HG02938 (cell line): Measurements from ENCODE around the gene MEFV.
"Not testable (repeated sequence)": the region's sequence is repeated elsewhere in the genome, so short reads cannot be mapped to it uniquely, and the experiment has no call there.

ENCODE experiments used
- ATAC-seq: cut with Tn5 transposase; IDR thresholded peaks from one replicate; pipeline ENCODE4 v1.9.1; 2021; ENCODE audit warnings: mild to moderate bottlenecking, moderate library complexity; ENCODE audit not compliant: unreplicated experiment

MEFV gene

GRCh38 chr16:3256146-3256865 is at the start of gene MEFV:
Gene MEFV, minus strand, starts transcription at chr16:3256633. Its CDS starts 46 bp downstream, at chr16:3256587.
- no peak for ATAC-seq

- no peak for ATAC-seq
Measured at GRCh38 chr16:3306078-3306477, 49.6 kb upstream of the MEFV start.

GRCh38 chr16:3305109-3306068 is 49.0 kb upstream of the MEFV start, which contains the start of the genes TIGD7 and ZNF75A:
Gene TIGD7, minus strand, starts transcription at chr16:3305430. Its CDS starts 4,816 bp downstream, at chr16:3300614.
Gene ZNF75A, plus strand, starts transcription at chr16:3305497. Its CDS starts 2,932 bp downstream, at chr16:3308429.
- peak; percentile 95 for ATAC-seq

DNA sequence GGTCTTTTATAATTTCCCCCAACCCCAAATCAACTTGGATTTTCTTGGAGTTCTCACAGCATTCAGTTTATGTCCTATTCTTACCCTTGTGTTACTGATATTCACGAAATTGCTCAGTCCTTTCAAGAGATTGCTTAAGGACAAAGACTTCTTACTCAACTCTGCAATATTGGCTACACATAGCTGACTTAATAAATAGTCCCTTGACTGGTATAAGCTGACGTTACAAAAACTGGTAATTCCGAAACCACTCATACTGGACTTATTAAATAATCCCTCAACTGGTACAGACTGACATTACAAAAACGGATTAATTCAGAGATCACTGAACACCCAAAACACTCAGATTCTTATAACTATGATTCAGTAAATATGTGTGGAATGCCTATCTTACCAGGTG is 47.9 kb upstream of the MEFV start:
- no peak for ATAC-seq

- no peak for ATAC-seq
Measured at GRCh38 chr16:3295783-3296182, 39.4 kb upstream of the MEFV start.

- ATAC-seq: no peak
Measured at GRCh38 chr16:3295209-3295608, 38.8 kb upstream of the MEFV start.

GRCh38 chr16:3292604-3293003 is 36.2 kb upstream of the MEFV start:
- ATAC-seq: no peak

DNA sequence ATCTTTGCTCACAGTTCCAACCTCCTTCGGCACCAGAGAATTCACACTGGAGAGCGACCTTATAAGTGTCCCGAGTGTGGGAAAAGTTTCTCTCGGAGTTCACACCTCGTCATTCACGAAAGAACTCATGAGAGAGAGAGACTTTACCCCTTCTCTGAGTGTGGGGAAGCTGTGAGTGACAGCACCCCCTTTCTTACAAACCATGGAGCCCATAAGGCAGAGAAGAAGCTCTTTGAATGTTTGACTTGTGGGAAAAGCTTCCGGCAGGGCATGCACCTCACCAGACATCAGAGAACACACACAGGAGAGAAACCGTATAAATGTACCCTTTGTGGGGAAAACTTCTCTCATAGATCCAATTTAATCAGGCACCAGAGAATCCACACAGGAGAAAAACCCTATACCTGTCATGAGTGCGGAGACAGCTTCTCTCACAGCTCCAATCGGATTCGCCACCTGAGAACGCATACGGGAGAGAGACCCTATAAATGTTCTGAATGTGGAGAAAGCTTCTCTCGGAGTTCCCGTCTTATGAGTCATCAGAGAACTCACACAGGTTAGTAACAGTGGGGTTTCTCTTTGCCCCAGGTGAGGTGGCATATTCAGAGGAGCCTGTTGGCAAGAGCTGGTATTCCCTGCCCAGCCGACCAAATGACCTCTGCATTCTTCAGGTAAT is 33.7 kb upstream of the MEFV start:
- no peak for ATAC-seq

DNA sequence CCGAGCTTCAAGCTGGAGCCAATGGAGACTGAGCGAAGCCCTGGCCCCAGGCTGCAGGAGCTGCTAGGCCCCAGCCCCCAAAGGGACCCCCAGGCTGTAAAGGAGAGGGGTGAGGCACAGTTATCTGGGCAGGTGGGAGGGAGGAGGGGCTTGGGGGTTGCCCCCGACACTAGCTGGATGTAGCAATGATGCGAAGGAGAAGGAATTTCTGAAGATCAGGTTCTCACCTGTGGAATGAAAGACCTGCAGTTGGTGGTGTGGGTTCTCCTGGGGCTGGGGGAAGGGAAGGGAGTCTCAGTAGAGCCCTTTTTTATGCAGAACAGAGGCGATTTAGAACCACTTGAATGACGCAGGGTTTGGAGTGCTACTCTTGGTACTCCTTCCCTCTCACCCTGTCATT is 28.7 kb upstream of the MEFV start:
- no peak for ATAC-seq

DNA sequence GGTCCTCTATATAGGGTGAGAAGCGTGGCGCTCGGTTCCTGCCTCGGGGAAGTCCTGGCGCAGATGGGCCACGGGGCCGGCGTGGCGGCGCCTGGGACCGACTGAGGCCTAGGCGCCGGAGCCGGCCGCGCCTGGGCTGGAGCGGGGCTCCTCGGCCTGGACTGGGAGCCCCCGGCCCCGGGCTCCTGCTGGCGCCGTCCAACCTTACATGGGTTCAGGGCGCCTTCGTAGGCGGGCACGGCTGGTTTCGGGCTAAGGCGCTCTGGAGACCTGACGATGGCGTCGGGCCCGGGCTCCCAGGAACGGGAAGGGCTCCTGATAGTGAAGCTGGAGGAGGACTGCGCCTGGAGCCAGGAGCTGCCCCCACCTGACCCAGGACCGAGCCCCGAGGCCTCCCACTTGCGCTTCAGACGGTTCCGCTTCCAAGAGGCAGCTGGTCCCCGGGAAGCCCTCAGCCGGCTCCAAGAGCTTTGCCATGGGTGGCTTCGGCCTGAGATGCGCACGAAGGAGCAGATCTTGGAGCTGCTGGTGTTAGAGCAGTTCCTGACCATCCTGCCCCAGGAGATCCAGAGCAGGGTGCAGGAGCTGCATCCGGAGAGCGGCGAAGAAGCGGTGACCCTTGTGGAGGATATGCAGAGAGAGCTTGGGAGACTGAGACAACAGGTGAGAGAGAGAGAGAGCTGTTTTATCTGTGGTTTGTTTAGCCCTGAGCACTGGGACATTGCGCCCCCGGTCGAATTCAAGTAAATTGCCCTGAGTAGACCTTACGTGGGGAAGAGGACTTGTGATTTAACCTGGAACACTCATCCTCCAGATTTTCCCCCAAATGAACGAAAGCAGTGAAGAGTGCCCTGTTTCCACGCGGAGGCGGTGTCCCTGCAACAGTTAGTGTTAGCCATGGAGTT is 27.4 kb upstream of the MEFV start:
- no peak for ATAC-seq

- ATAC-seq: peak; percentile 86
Measured at GRCh38 chr16:3282730-3283542, 26.5 kb upstream of the MEFV start, which contains the start of gene ZNF263. Gene ZNF263, plus strand, starts transcription at chr16:3283491. Its CDS starts 328 bp downstream, at chr16:3283819.

DNA sequence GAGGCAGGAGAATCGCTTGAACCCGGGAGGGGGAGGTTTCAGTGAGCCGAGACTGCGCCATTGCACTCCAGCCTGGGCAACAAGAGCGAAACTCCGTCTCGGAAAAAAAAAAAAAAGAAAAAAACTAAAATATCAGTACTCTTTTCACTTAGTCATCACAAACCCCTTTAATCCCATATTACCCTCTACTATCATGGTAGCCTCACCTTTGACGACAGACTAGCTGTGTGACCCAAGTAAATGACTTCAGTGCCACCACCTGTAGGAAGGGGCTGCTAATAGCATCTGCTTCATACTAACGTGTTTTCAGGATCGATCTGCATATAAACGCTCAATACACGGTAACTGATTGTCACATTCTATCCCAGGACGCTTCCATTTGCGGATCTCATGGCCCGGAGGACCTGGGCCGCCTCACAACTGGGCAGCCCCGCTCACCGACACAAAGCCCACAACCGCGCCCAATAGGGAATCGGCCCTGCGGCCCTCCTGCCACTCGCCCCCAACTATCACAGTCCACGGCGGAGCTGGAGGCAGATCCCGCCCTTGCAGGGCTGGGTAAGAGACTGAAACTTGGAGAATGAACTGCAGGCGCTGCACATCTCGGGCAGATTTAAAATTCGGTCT is 25.8 kb upstream of the MEFV start:
- peak; percentile 40 for ATAC-seq

- no peak for ATAC-seq
Measured at GRCh38 chr16:3281222-3281820, 24.9 kb upstream of the MEFV start.

GRCh38 chr16:3276679-3277078 is 20.2 kb upstream of the MEFV start:
- no peak for ATAC-seq

DNA sequence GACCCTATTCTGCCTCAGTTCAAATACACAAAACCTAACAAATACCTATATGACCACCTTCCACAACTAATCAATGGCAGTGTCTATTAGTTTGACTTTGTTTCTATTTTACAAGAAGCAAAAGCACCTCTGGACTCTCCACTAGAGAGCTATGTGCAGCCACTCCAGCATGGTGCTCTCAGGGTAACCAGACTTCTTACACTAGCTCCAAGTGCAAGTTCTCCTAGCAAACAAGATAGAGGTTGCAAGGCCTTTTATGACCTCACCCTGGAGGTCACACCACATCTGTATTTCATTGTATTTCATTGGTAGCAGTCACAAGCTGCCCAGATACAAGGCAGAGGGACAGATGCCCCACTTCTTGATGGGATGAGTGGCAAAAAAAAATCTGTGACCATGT is 18.5 kb upstream of the MEFV start:
- no peak for ATAC-seq

DNA sequence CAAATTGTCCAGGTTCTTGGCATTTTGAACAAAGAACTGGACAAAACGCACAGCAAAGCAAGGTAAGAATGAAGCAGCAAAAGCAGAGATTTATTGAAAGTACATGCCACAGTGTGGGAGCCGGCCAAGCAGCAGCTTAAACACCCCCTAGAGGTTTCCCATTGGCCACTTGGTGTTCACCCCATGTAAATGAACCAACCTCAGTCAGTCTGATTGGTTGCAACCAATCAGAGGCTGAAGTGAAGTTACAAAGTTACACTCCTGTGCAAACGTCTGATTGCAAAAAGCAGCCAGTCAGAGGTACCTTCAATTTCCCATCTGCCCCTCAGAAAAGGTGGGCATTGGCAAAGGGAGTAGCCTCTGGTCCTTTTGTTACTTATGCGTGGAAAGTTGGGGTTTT is 18.1 kb upstream of the MEFV start:
- ATAC-seq: no peak

GRCh38 chr16:3271281-3271680 is 14.8 kb upstream of the MEFV start:
- not testable (repeated sequence) for ATAC-seq

GRCh38 chr16:3270718-3271117 is 14.3 kb upstream of the MEFV start:
- ATAC-seq: not testable (repeated sequence)
